ENCODE results near the gene LONP2.
"Not testable (repeated sequence)": the region's sequence is repeated elsewhere in the genome, so short reads cannot be mapped to it uniquely, and the experiment has no call there.

Gene LONP2

GRCh38 chr16:48370668-48371392, 126.7 kb downstream of the LONP2 start:
- DNase-seq: not testable (repeated sequence)

- no peak for DNase-seq
Measured at GRCh38 chr16:48371393-48371780, 127.3 kb downstream of the LONP2 start.

GRCh38 chr16:48372744-48373143, 128.6 kb downstream of the LONP2 start:
- no peak for DNase-seq

- DNase-seq: no peak
Measured at GRCh38 chr16:48373258-48374029, 129.3 kb downstream of the LONP2 start.

GRCh38 chr16:48374255-48374654, 130.2 kb downstream of the LONP2 start:
- no peak for DNase-seq

GRCh38 chr16:48377301-48377700, 133.2 kb downstream of the LONP2 start:
- DNase-seq: not testable (repeated sequence)

- no peak for DNase-seq
Measured at GRCh38 chr16:48378276-48378675, 134.2 kb downstream of the LONP2 start.

GRCh38 chr16:48378836-48379235, 134.7 kb downstream of the LONP2 start:
- DNase-seq: no peak

- DNase-seq: no peak
Measured at GRCh38 chr16:48381201-48381600, 137.1 kb downstream of the LONP2 start.

GRCh38 chr16:48382131-48382530, 138.0 kb downstream of the LONP2 start:
- no peak for DNase-seq

GRCh38 chr16:48383009-48383876, 139.1 kb downstream of the LONP2 start:
- no peak for DNase-seq

GRCh38 chr16:48383877-48384519, 139.9 kb downstream of the LONP2 start:
- DNase-seq: no peak

GRCh38 chr16:48384520-48385252, 140.6 kb downstream of the LONP2 start:
- DNase-seq: peak; percentile 5

- peak; percentile 82 for DNase-seq
Measured at GRCh38 chr16:48385253-48386150, 141.4 kb downstream of the LONP2 start, which contains the start of gene SIAH1. SIAH1 (minus strand) TSS chr16:48385413; CDS start chr16:48362428, 22,985 bp downstream.

- no peak for DNase-seq
Measured at GRCh38 chr16:48386559-48387312, 142.6 kb downstream of the LONP2 start.

- no peak for DNase-seq
Measured at GRCh38 chr16:48392407-48392806, 148.3 kb downstream of the LONP2 start.

GRCh38 chr16:48393485-48394354, 149.6 kb downstream of the LONP2 start:
- DNase-seq: no peak

- DNase-seq: no peak
Measured at GRCh38 chr16:48394355-48394703, 150.2 kb downstream of the LONP2 start.

GRCh38 chr16:48395375-48395774, 151.3 kb downstream of the LONP2 start:
- no peak for DNase-seq
